ENCODE data around the gene TNNT3. TPM values are rescaled to one million over a fixed set of nuclear protein-coding genes. Genes with fewer than 3 reads are reported as not detected.

Gene TNNT3
- total RNA-seq, 1 experiment from 2014 or later = not detected

DNA sequence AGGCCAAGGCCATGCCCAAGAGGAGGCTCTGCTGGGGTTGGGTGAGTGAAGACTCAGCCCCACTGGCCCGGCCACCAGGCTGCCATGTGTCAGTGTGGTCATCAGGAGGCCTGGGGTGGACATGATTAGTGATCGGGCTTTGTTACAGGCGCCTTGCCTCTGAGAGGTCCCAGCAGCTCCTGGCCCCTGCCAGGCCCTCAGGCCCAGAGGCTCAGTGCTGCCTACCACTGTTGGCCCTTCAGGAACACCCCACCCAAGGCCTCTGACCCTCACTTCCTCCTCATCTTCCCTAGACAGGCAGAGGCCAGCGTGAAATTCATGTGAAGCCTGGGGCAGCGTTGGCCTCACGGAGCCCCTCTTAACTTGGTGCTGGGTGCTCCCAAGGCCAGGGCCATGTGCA, 29.8 kb downstream of the TNNT3 start:
- Mint-ChIP-seq H3K4me3 (no peak overlapping the region), H3K4me1 (no peaks in the 10 kb centered on the region), H3K27me3 (ENCODE audit: low read depth) (no peaks in the 10 kb centered on the region), H3K9me3 (no peaks in the 10 kb centered on the region), H3K36me3 (ENCODE audit: insufficient read depth in 1 of 3, low read depth in 3 of 3) (no peaks in the 10 kb centered on the region), H3K27ac (no peak overlapping the region)
- H3K4me1 ChIP-seq (ENCODE audit: insufficient read depth, low read length) = no peaks in the 10 kb centered on the region
- no peak overlapping the region for H3K18ac ChIP-seq (ENCODE audit: insufficient read length, low read depth, low read length)
- no peak overlapping the region for H3K27ac ChIP-seq (ENCODE audit: insufficient read length, low read depth, low read length)
- whole genome bisulfite sequencing (ENCODE audit: extremely low coverage, insufficient read length, low lambda C conversion rate) = no CpG with 5 or more reads among the region's 6 CpGs
- no peaks in the 10 kb centered on the region for H3K27me3 ChIP-seq (ENCODE audit: insufficient read depth, low read length)
- H4K5ac ChIP-seq (ENCODE audit: insufficient read length, low read depth, low read length) = no peak overlapping the region
- TF ChIP-seq, protein P1, sequence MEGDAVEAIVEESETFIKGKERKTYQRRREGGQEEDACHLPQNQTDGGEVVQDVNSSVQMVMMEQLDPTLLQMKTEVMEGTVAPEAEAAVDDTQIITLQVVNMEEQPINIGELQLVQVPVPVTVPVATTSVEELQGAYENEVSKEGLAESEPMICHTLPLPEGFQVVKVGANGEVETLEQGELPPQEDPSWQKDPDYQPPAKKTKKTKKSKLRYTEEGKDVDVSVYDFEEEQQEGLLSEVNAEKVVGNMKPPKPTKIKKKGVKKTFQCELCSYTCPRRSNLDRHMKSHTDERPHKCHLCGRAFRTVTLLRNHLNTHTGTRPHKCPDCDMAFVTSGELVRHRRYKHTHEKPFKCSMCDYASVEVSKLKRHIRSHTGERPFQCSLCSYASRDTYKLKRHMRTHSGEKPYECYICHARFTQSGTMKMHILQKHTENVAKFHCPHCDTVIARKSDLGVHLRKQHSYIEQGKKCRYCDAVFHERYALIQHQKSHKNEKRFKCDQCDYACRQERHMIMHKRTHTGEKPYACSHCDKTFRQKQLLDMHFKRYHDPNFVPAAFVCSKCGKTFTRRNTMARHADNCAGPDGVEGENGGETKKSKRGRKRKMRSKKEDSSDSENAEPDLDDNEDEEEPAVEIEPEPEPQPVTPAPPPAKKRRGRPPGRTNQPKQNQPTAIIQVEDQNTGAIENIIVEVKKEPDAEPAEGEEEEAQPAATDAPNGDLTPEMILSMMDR (conservative IDR thresholded peaks at IDR 0.05) = no peak
- H3T11ph ChIP-seq (ENCODE audit: low read length) = no peak overlapping the region
- no peak overlapping the region for H2BK120ac ChIP-seq (ENCODE audit: low read depth, low read length, poor library complexity, severe bottlenecking)
- H4K20me1 ChIP-seq (ENCODE audit: control insufficient read depth, insufficient read depth, insufficient read length) = no peaks in the 10 kb centered on the region
- H3K56ac ChIP-seq (ENCODE audit: insufficient read length, low read depth, low read length) = no peak overlapping the region
- H2BK15ac ChIP-seq (ENCODE audit: low read depth, low read length) = no peak overlapping the region
- no peak overlapping the region for H3K14ac ChIP-seq (ENCODE audit: insufficient read depth, low read length)
- H3K79me2 ChIP-seq (ENCODE audit: insufficient read depth, low read length) = no peaks in the 10 kb centered on the region
- H3K4me2 ChIP-seq (ENCODE audit: insufficient read depth, insufficient read length, low read length) = no peak overlapping the region
- H2AFZ ChIP-seq (ENCODE audit: low read length) = no peak overlapping the region
- H2AK5ac ChIP-seq (ENCODE audit: insufficient read length, low read length) = no peak overlapping the region
- H4K8ac ChIP-seq (replicated peaks; ENCODE audit: insufficient read length, low read depth, low read length) = no peak overlapping the region
- no peak overlapping the region for H4K91ac ChIP-seq (ENCODE audit: insufficient read length, low read depth, low read length)
- no peak for DNase-seq
- H3K79me1 ChIP-seq (ENCODE audit: insufficient read depth, low read depth, low read length, poor library complexity, severe bottlenecking) = no peaks in the 10 kb centered on the region
- H3K9me3 ChIP-seq (ENCODE audit: control insufficient read depth, low read depth, low read length) = no peaks in the 10 kb centered on the region
- no peak overlapping the region for H2BK12ac ChIP-seq (ENCODE audit: insufficient read length, low read depth, low read length)
- no peak overlapping the region for H2BK20ac ChIP-seq (ENCODE audit: low read depth, low read length, poor library complexity, severe bottlenecking)
- H3K23me2 ChIP-seq (ENCODE audit: insufficient read length, low read depth, low read length, poor library complexity, severe bottlenecking) = no peaks in the 10 kb centered on the region
- H3K4ac ChIP-seq (ENCODE audit: low read depth, low read length) = no peak overlapping the region
- H2BK5ac ChIP-seq (ENCODE audit: insufficient read length, low read length) = no peak overlapping the region
- H3K23ac ChIP-seq (ENCODE audit: insufficient read length, low read depth, low read length) = no peak overlapping the region
- H3K9ac ChIP-seq (ENCODE audit: extremely low read depth, insufficient read length, low read length) = no peak overlapping the region
